Gastroesophageal sphincter (tissue), 4 donors: ENCODE data around the gene IBA57. TPM values are rescaled to one million over a fixed set of nuclear protein-coding genes. Genes with fewer than 3 reads are reported as not detected.

ENCODE experiments used
- ATAC-seq: fragments of 150-250 bp; one replicate; pipeline ENCODE4 v1.9.1; 2016; ENCODE audit warnings: mild to moderate bottlenecking, moderate library complexity
- H3K27ac ChIP-seq, 4 donors: fragments of 200-600 bp; sonication (generic) in 3 of 4; 1 replicate in 3 of 4; 2 replicates in 1 of 4; pipeline ENCODE4 v1.5.1; 2016 to 2019
- H3K27me3 ChIP-seq: fragments of 200-600 bp; sonication (generic); one replicate; pipeline ENCODE4 v1.5.1; 2019
- H3K36me3 ChIP-seq, 2 donors: fragments of 200-600 bp; sonication (generic); one replicate each; pipeline ENCODE4 v1.5.1; 2019; ENCODE audit warnings: control low read depth in 1 of 2
- H3K4me1 ChIP-seq, 3 donors: fragments of 200-600 bp; sonication (generic); 1 replicate in 2 of 3; 2 replicates in 1 of 3; pipeline ENCODE4 v1.5.1; 2016 to 2019; ENCODE audit warnings: control low read depth in 2 of 3
- H3K4me3 ChIP-seq, 2 donors: fragments of 200-600 bp; sonication (generic); one replicate each; pipeline ENCODE4 v1.5.1; 2019; ENCODE audit warnings: mild to moderate bottlenecking in 1 of 2, moderate library complexity in 1 of 2
- H3K9me3 ChIP-seq, 3 donors: fragments of 200-600 bp; sonication (generic); one replicate each; pipeline ENCODE4 v1.5.1; 2017 to 2019; ENCODE audit warnings: control low read depth in 2 of 3
- EP300 ChIP-seq: sonication (generic); formaldehyde crosslinking; IDR thresholded peaks from one replicate; pipeline ENCODE4 v1.6.1; 2017; ENCODE audit warnings: antibody characterized with exemption, mild to moderate bottlenecking
- POLR2A ChIP-seq, 2 donors: fragments of 450-650 bp; IDR thresholded peaks; one replicate each; pipeline ENCODE4 v1.6.1; 2017; ENCODE audit warnings: antibody characterized with exemption in 2 of 2, mild to moderate bottlenecking in 2 of 2, moderate library complexity in 1 of 2
- POLR2AphosphoS5 ChIP-seq: sonication (generic); formaldehyde crosslinking; IDR thresholded peaks from one replicate; pipeline ENCODE4 v1.6.1; 2017; ENCODE audit warnings: antibody characterized with exemption
- WGBS, 2 donors: methylation state at CpG; one replicate each; pipeline ENCODE4 v1.1.5; 2018; ENCODE audit warnings: low coverage in 1 of 2; 5-methylcytosine and 5-hydroxymethylcytosine counted together
- total RNA-seq, 4 donors: library from RNA; depleted of rRNA; stranded (reverse); fragments of >200 nt; gene quantifications; one replicate each; pipeline ENCODE4 v1.1.0, GENCODE V29; 2016
- TF ChIP-seq, protein P1 (sequence below), 4 experiments: fragments of 200-600 bp in 2 of 4; fragments of 450-650 bp in 2 of 4; sonication (generic) in 1 of 4; IDR thresholded peaks; one replicate each; pipeline ENCODE4 v1.5.1; 2017 to 2019; ENCODE audit warnings: antibody characterized with exemption in 4 of 4, mild to moderate bottlenecking in 2 of 4, moderate library complexity in 2 of 4

Gene IBA57
- total RNA-seq, 4 donors from 2014 or later = 4.2 to 11.3 (median 7.4) TPM

DNA sequence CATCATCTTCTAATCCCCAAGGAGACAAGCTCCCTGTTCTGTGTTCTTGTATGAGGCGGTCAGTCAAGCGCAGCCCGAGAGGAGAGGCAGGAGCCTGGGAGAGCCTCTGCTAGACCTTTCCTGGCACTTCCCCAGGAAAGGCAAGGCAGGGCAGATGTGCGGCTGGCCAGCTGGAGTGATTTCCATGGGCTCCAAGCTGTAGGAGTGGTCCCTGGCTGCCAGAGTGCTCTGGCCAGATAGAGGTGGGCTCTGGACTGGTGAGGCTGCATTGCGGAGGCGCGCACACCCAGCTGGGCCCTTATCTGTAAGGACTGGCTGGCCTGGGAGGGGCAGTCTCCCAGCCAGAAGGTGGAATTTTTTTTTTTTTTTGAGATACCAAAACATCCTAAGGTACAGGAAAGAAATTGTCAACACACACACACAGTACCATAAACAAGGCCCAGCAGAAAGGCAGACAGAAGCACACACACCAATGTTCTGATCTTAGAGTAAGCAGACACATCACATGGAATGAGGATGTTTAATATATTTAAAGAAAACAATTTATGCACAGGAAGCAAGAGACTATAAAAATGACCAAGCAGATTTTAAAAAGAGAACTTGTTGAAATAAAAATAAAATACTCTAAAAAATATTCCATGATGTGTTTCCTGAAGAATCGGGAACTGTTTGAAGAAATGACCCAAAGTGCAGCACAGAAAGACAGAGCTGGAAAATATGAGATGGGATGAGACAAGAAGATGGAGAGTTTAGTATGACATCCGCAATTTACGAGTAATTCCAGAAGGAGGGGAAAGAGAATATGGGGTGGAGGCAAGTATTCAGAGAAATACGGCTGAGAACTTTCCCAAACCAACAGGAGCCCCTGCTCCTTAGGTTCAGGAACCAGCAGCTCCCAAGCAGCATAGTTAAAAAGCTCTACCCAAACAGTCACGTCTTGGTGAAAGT is 13.4 kb downstream of the IBA57 start:
- TF ChIP-seq EP300 (no peak), POLR2A (IDR thresholded peaks at IDR 0.05) (no peak), POLR2AphosphoS5 (no peak)
- TF ChIP-seq, protein P1, sequence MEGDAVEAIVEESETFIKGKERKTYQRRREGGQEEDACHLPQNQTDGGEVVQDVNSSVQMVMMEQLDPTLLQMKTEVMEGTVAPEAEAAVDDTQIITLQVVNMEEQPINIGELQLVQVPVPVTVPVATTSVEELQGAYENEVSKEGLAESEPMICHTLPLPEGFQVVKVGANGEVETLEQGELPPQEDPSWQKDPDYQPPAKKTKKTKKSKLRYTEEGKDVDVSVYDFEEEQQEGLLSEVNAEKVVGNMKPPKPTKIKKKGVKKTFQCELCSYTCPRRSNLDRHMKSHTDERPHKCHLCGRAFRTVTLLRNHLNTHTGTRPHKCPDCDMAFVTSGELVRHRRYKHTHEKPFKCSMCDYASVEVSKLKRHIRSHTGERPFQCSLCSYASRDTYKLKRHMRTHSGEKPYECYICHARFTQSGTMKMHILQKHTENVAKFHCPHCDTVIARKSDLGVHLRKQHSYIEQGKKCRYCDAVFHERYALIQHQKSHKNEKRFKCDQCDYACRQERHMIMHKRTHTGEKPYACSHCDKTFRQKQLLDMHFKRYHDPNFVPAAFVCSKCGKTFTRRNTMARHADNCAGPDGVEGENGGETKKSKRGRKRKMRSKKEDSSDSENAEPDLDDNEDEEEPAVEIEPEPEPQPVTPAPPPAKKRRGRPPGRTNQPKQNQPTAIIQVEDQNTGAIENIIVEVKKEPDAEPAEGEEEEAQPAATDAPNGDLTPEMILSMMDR (IDR thresholded peaks at IDR 0.05) = no peak
- no peaks in the 10 kb centered on the region for H3K9me3 ChIP-seq
- peaks cover 0 to 10% (median 0%) of the 10 kb centered on the region in 3 donors for H3K4me1 ChIP-seq
- ATAC-seq = peak; percentile 25
- 36 to 48% methylated on average over 5 to 8 of the region's 12 CpGs for WGBS, 2 donors
- H3K27ac ChIP-seq = peak overlapping the region in 2 of 4 donors; percentile 60 to 66
- no peaks in the 10 kb centered on the region for H3K27me3 ChIP-seq
- peaks cover 0 to 27% of the 10 kb centered on the region in 2 donors for H3K36me3 ChIP-seq
- H3K4me3 ChIP-seq = no peak overlapping the region

DNA sequence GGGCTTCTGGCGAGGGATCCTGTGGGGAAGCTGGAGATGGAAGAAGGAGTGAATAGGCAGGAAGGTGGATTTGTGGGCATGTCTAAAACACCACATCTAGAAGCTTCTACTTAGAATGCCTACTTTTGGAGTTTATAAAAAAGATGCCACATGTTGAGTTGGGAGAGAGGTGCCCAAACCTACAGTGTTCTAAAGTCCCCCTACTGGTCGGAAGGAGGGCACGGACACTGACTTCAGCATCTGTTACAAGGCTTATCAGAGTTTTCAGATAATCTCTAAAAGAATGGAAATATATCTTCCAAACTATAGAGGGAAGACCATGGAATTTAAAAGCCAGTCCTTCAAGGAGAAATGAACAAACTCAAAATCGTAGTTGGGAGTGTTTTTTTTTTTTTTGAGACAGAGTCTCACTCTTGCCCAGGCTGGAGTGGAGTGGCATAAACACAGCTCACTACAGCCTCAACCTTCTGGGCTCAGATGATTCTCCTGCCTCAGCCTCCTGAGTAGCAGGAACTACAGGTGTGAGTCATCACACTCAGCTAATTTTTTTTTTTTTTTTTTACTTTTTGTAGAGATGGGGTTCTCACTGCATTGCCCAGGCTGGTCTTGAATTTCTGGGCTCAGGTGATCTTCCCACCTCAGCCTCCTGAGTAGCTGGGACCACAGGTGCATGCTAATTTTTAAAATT is 14.8 kb downstream of the IBA57 start:
- Histone ChIP-seq H3K9me3 (no peaks in the 10 kb centered on the region), H3K36me3 (peaks cover 0 to 17% of the 10 kb centered on the region in 2 donors), H3K4me3 (no peak overlapping the region), H3K27ac (no peak overlapping the region), H3K4me1 (peaks cover 0 to 10% (median 0%) of the 10 kb centered on the region in 3 donors), H3K27me3 (no peaks in the 10 kb centered on the region)
- ATAC-seq = no peak
- WGBS, 2 donors = 73 to 83% methylated on average over 4 of the region's 4 CpGs
- TF ChIP-seq EP300 = no peak
- TF ChIP-seq POLR2AphosphoS5 = no peak
- TF ChIP-seq, protein P1 (IDR thresholded peaks at IDR 0.05) = peak in 1 of 4 experiments; percentile 17
- TF ChIP-seq POLR2A (IDR thresholded peaks at IDR 0.05) = no peak

DNA sequence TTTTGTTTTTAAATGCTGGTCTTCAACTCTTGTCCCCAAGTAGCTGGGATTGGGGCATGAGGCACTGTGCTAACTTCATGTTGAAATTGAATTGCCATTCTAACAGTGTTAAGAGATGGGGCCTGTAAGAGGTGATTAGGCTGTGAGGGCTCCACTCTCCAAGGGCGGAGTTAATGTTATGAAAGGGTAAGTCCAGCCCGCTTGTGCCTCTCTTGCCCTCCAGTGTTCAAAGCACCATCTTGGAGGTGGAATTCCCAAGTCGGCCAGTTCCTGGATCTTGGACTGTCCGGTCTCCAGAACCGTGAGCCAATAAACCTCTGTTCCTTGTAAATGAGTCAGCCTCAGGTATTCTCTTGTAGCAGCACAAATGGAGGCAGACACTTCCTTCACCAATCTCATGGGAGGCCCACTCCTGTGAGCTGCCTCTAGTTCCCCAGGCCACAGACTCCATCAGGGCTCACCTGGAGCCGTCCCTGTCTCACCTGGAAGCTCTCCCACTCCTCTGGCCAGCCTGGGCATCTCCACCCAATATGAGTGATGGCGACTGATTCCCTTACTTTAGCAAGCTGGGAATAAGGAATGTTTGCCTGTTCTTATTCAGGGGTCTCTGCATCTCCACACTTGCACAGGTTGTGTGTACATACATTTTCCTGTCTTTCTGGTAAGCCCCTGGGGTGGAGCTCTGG is 15.5 kb downstream of the IBA57 start:
- no peak for TF ChIP-seq POLR2A (IDR thresholded peaks at IDR 0.05)
- TF ChIP-seq EP300 = no peak
- no peak for TF ChIP-seq POLR2AphosphoS5
- TF ChIP-seq, protein P1 (IDR thresholded peaks at IDR 0.05) = no peak
- WGBS, 2 donors = 92% methylated on average over 7 of the region's 7 CpGs; no CpG with 5 or more reads in 1 of the 2 donors

DNA sequence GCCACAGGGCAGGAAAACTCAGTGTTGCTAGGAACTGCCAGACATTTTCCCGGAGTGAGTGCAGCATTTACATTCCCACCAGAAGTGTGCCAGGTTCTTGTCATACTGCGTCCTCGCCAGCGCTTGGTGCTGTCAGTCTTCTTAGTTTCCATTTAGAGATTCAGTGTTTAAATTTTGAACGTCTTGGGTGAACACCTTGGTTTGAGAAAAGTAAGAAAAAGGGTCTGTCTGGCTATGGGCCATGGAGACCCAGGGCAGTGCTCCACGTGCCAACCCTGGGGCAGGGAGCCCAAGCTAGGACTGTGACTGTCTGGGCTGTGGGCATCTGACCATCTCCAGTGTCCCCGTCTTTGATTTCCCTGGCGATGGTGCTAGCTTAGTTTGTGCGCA is 16.0 kb downstream of the IBA57 start:
- TF ChIP-seq EP300 = no peak
- no peak for TF ChIP-seq POLR2AphosphoS5
- no peak for TF ChIP-seq POLR2A (IDR thresholded peaks at IDR 0.05)
- TF ChIP-seq, protein P1 (IDR thresholded peaks at IDR 0.05) = no peak
- Histone ChIP-seq H3K4me1 (peaks cover 0 to 10% (median 0%) of the 10 kb centered on the region in 3 donors), H3K27ac (no peak overlapping the region), H3K9me3 (no peaks in the 10 kb centered on the region), H3K36me3 (peaks cover 0 to 11% of the 10 kb centered on the region in 2 donors), H3K27me3 (no peaks in the 10 kb centered on the region), H3K4me3 (no peak overlapping the region)
- ATAC-seq = no peak
- WGBS, 2 donors = 82 to 93% methylated on average over 3 to 8 of the region's 9 CpGs

More for the DNA sequence above, 15.5 kb downstream of the IBA57 start:
- Histone ChIP-seq H3K9me3 (no peaks in the 10 kb centered on the region), H3K27me3 (no peaks in the 10 kb centered on the region), H3K27ac (no peak overlapping the region), H3K36me3 (peaks cover 0 to 14% of the 10 kb centered on the region in 2 donors), H3K4me1 (peaks cover 0 to 10% (median 0%) of the 10 kb centered on the region in 3 donors), H3K4me3 (no peak overlapping the region)
- ATAC-seq = no peak
